Measurements from ENCODE around the gene PRF1. TPM values are rescaled to one million over a fixed set of nuclear protein-coding genes. Genes with fewer than 3 reads are reported as not detected.
"Not testable (repeated sequence)": the region's sequence is repeated elsewhere in the genome, so short reads cannot be mapped to it uniquely, and the experiment has no call there.

The PRF1 gene
- total RNA-seq, 2 experiments from 2014 or later, result 21.8 to 28.6 TPM

DNA sequence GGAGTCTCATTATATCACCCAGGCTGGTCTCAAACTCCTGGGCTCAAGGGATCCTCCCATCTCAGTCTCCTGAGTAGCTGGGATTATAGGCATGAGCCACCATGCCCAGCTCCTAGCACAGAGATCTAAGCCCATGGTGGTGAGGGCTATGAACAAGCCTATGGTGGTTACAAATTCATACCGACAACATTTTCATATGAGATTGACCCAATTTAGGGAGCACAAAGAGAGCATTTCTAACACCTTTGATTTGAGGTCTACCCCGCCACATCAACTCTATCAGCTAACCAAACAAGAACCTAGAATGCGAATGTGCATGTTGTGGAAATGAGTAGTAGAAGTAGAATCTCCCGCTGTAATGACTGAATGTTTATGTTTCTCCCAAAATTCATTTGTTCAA lies 14.2 kb upstream of the PRF1 start:
- H3K4me3 Mint-ChIP-seq, result no peak overlapping the region
- peaks cover 23% of the 10 kb centered on the region for H3K4me1 Mint-ChIP-seq

DNA sequence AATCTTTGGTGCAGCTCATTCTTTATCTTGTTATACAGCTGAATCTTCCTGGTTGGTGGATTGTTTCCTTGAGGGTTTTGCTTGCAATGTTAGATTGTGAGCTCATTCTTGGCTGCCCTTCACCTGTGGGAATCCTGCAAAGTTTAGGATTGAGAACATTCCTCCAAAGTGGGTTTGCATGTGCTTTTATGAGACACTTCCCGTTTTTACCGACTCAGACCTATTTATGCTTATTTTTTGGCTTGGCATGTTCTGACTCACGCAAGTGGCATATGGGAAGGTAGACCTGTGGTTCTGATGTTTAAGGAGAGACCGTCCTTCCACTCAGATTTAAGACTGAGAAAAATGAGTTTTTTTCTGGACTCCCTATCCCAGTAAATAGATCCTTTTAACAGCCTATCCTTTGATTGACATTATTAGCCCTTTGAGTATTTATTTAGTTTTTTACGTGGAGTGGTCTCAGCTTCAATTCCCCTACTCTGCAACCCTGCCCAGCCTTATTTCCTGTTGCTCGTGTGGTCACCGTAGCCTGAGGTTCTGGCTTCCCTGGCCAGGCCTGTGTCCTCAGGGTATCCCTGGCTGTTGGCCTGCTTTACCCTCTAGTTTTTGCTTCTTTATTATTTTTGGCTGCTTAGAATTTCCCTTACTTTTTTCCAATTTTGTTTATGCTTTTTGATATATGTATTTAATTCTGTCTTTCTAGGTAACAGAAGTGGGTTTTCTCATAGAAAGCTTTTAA lies 13.4 kb upstream of the PRF1 start:
- Mint-ChIP-seq H3K4me3 (no peak overlapping the region), H3K9me3 (ENCODE audit: low read depth) (peaks cover 11% of the 10 kb centered on the region), H3K36me3 (ENCODE audit: low read depth) (peaks cover 6% of the 10 kb centered on the region), H3K4me1 (peaks cover 23% of the 10 kb centered on the region), H3K27me3 (peaks cover 10% of the 10 kb centered on the region), H3K27ac (no peak overlapping the region)
- no peak for DNase-seq
- ATAC-seq, result no peak
- intact Hi-C loops (cut with DNase I, micrococcal nuclease), result loop anchor here (5.0 kb wide), 2 partner anchors 39 to 266 kb away; no protein-coding TSS in a partner anchor
- ChIA-PET POLR2A (no interaction called here), CTCF (interaction anchor here (0.7 kb wide), 2 partner anchors 95 to 1081 kb away, joined by 3 to 4 read pairs; no protein-coding TSS in a partner anchor)

More for the DNA sequence above, 14.2 kb upstream of the PRF1 start:
- peak; percentile 34 for ATAC-seq
- ChIA-PET CTCF (interaction anchor here (0.8 kb wide), 1 partner anchor 32 kb away, joined by 3 read pairs; no protein-coding TSS in a partner anchor), POLR2A (no interaction called here)
- Mint-ChIP-seq H3K27ac (peak overlapping the region; percentile 64), H3K36me3 (ENCODE audit: low read depth) (peaks cover 6% of the 10 kb centered on the region), H3K27me3 (peaks cover 10% of the 10 kb centered on the region), H3K9me3 (ENCODE audit: low read depth) (peaks cover 11% of the 10 kb centered on the region)
- intact Hi-C loops (cut with DNase I, micrococcal nuclease), result loop anchor here (5.0 kb wide), 2 partner anchors 39 to 266 kb away; no protein-coding TSS in a partner anchor
- DNase-seq, result no peak

DNA sequence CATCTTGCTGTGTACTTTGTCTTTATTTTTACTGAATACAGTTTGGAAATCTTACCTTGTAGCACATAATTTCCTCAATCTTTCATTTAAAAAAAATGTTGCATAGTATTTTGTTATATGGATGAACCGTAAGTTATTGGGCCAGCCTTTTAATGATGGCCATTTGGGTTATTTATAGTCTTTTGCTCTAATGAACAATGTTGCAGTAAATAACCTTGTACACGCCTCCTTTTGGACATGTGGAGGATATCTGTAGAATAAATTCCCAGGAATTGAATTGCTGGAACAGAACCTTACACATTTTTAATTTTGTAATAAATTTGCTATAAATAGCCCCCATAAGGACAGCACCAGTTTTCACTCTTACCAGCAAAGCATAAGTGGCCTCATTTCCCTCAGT lies 12.7 kb upstream of the PRF1 start:
- intact Hi-C loops (cut with DNase I, micrococcal nuclease), result loop anchor here (5.0 kb wide), 2 partner anchors 38 to 267 kb away; no protein-coding TSS in a partner anchor

GRCh38 chr10:70614364-70614763 lies 11.8 kb upstream of the PRF1 start:
- H3K27me3 Mint-ChIP-seq; H3K36me3 Mint-ChIP-seq (ENCODE audit: low read depth); DNase-seq; H3K4me3 Mint-ChIP-seq; ATAC-seq; POLR2A ChIA-PET; H3K27ac Mint-ChIP-seq; H3K9me3 Mint-ChIP-seq (ENCODE audit: low read depth); intact Hi-C loops (cut with DNase I, micrococcal nuclease); CTCF ChIA-PET: not testable (repeated sequence)
- H3K4me1 Mint-ChIP-seq, result peaks cover 23% of the 10 kb centered on the region

More for the DNA sequence above, 12.7 kb upstream of the PRF1 start:
- DNase-seq (no peak), ATAC-seq (no peak)
- Mint-ChIP-seq H3K27me3 (peaks cover 10% of the 10 kb centered on the region), H3K9me3 (ENCODE audit: low read depth) (peaks cover 6% of the 10 kb centered on the region), H3K27ac (no peak overlapping the region), H3K36me3 (ENCODE audit: low read depth) (peaks cover 3% of the 10 kb centered on the region), H3K4me3 (no peak overlapping the region), H3K4me1 (peaks cover 23% of the 10 kb centered on the region)
- ChIA-PET POLR2A (no interaction called here), CTCF (interaction anchor here (0.7 kb wide), 2 partner anchors 94 to 1082 kb away, joined by 3 to 4 read pairs; no protein-coding TSS in a partner anchor)

- no peak for DNase-seq
- Mint-ChIP-seq H3K4me3 (no peak overlapping the region), H3K4me1 (peaks cover 22% of the 10 kb centered on the region), H3K27me3 (peaks cover 10% of the 10 kb centered on the region), H3K36me3 (ENCODE audit: low read depth) (no peaks in the 10 kb centered on the region), H3K27ac (no peak overlapping the region), H3K9me3 (ENCODE audit: low read depth) (no peaks in the 10 kb centered on the region)
- ChIA-PET CTCF (no interaction called here), POLR2A (no interaction called here)
- intact Hi-C loops (cut with DNase I, micrococcal nuclease), result no loop called here
- ATAC-seq, result peak; percentile 48
Measured at GRCh38 chr10:70613941-70614340, 11.4 kb upstream of the PRF1 start.

DNA sequence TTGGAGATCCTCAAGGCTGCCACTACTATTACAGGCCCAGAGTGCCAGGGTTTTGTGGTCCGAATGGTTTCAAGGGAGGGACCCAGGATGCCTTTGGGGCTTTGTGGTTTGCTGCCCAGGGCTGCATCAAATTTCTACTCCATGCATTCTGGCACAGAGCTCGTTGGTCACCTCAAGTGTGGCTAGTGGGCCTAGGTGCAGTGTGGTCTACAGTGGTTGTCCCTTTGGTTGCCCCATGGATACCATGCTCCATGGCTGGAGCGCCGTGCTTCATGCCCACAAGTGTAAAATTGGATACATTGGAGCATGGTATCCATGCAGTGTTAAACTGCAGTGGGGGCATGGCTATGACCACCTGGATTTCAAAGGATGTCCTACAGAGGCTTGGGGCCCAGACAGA lies 5.4 kb upstream of the PRF1 start:
- POLR2A ChIA-PET, result no interaction called here
- CTCF ChIA-PET, result no interaction called here
- H3K36me3 Mint-ChIP-seq (ENCODE audit: low read depth), result no peaks in the 10 kb centered on the region
- no peaks in the 10 kb centered on the region for H3K27me3 Mint-ChIP-seq
- H3K4me1 Mint-ChIP-seq, result peaks cover 16% of the 10 kb centered on the region
- intact Hi-C loops (cut with DNase I, micrococcal nuclease), result no loop called here
- H3K4me3 Mint-ChIP-seq, result no peak overlapping the region
- no peak for DNase-seq
- ATAC-seq, result no peak
- H3K27ac Mint-ChIP-seq, result no peak overlapping the region
- peaks cover 2% of the 10 kb centered on the region for H3K9me3 Mint-ChIP-seq (ENCODE audit: low read depth)

DNA sequence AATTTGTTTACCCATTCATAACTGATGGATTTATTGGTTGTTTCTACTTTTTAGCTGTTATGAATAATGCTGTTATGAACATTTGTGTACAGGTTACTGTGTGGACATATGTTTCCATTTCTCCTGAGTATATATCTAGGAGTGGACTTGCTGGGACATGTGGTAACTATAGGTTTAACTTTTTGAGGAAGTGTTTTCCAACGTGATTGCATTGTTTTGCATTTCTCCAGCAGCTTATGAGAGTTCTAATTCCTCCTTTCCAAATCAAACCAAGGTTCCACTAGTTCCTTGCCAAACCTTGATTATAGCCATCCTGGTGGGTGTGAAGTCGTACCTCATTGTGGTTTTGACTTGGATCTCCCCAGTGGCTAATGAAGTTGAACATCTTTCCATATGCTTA lies 2.6 kb upstream of the PRF1 start:
- DNase-seq, result no peak
- peaks cover 2% of the 10 kb centered on the region for H3K9me3 Mint-ChIP-seq (ENCODE audit: low read depth)
- no peak overlapping the region for H3K27ac Mint-ChIP-seq
- intact Hi-C loops (cut with DNase I, micrococcal nuclease), result no loop called here
- ChIA-PET CTCF (no interaction called here), POLR2A (no interaction called here)
- H3K27me3 Mint-ChIP-seq, result no peaks in the 10 kb centered on the region
- no peak overlapping the region for H3K4me3 Mint-ChIP-seq
- H3K36me3 Mint-ChIP-seq (ENCODE audit: low read depth), result no peaks in the 10 kb centered on the region
- peaks cover 29% of the 10 kb centered on the region for H3K4me1 Mint-ChIP-seq
- ATAC-seq, result no peak

GRCh38 chr10:70604106-70604505 lies 1.6 kb upstream of the PRF1 start:
- no peak overlapping the region for H3K27ac Mint-ChIP-seq
- no peak for DNase-seq
- ATAC-seq, result no peak

GRCh38 chr10:70603449-70603801 lies 884 bp upstream of the PRF1 start:
- CTCF ChIA-PET, result interaction anchor here (0.6 to 1.3 kb wide), 2 partner anchors 10 to 46 kb away, joined by 3 read pairs; no protein-coding TSS in a partner anchor
- peaks cover 6% of the 10 kb centered on the region for H3K36me3 Mint-ChIP-seq (ENCODE audit: low read depth)
- peak overlapping the region; percentile 82 for H3K4me3 Mint-ChIP-seq
- peaks cover 29% of the 10 kb centered on the region for H3K4me1 Mint-ChIP-seq
- no peaks in the 10 kb centered on the region for H3K27me3 Mint-ChIP-seq
- POLR2A ChIA-PET, result no interaction called here
- no peak for ATAC-seq
- H3K27ac Mint-ChIP-seq, result peak overlapping the region; percentile 84
- peak; percentile 26 for DNase-seq
- peaks cover 2% of the 10 kb centered on the region for H3K9me3 Mint-ChIP-seq (ENCODE audit: low read depth)
- intact Hi-C loops (cut with DNase I, micrococcal nuclease), result no loop called here

More at GRCh38 chr10:70604106-70604505, 1.6 kb upstream of the PRF1 start:
- Mint-ChIP-seq H3K9me3 (ENCODE audit: low read depth) (peaks cover 2% of the 10 kb centered on the region), H3K27me3 (no peaks in the 10 kb centered on the region), H3K4me3 (no peak overlapping the region), H3K36me3 (ENCODE audit: low read depth) (peaks cover 1% of the 10 kb centered on the region), H3K4me1 (peaks cover 29% of the 10 kb centered on the region)
- POLR2A ChIA-PET, result no interaction called here
- intact Hi-C loops (cut with DNase I, micrococcal nuclease), result no loop called here
- CTCF ChIA-PET, result interaction anchor here (0.7 kb wide), 2 partner anchors 143 to 284 kb away, joined by 3 read pairs; partner anchors contain the start of gene PCBD1

DNA sequence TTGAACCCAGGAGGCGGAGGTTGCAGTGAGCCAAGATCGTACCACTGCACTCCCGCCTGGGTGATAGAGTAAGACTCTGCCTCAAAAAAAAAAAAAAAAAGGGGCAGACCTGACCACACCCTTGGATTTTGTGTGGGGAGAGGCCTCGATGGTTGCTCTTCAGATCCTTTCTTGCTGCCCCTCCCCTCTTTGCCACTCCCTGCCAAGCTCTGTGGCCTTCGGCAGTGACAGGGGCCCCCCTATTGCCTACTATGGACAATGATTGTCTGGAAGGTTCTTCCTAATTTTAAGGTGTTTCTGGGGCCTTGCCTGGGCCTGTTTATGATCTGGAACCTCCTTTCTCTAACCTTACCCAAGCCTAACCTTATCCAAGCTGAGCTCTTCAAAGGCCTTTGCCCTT lies 795 bp downstream of the PRF1 start:
- peak overlapping the region; percentile 84 for H3K27ac Mint-ChIP-seq
- CTCF ChIA-PET, result interaction anchor here (0.7 to 1.0 kb wide), 4 partner anchors 10 to 20 kb away, joined by 3 to 4 read pairs (median 4); no protein-coding TSS in a partner anchor
- no peaks in the 10 kb centered on the region for H3K27me3 Mint-ChIP-seq
- ATAC-seq (no peak), DNase-seq (no peak)
- H3K4me1 Mint-ChIP-seq, result peaks cover 22% of the 10 kb centered on the region
- peaks cover 11% of the 10 kb centered on the region for H3K36me3 Mint-ChIP-seq (ENCODE audit: low read depth)
- no peaks in the 10 kb centered on the region for H3K9me3 Mint-ChIP-seq (ENCODE audit: low read depth)
- peak overlapping the region; percentile 82 for H3K4me3 Mint-ChIP-seq
- POLR2A ChIA-PET, result no interaction called here
- intact Hi-C loops (cut with DNase I, micrococcal nuclease), result no loop called here

GRCh38 chr10:70600512-70601395 lies 1.8 kb downstream of the PRF1 start:
- no peak for ATAC-seq
- no peak overlapping the region for H3K27ac Mint-ChIP-seq
- POLR2A ChIA-PET, result no interaction called here
- H3K27me3 Mint-ChIP-seq, result no peaks in the 10 kb centered on the region
- intact Hi-C loops (cut with DNase I, micrococcal nuclease), result no loop called here
- H3K9me3 Mint-ChIP-seq (ENCODE audit: low read depth), result no peaks in the 10 kb centered on the region
- H3K4me3 Mint-ChIP-seq, result peak overlapping the region; percentile 51
- CTCF ChIA-PET, result interaction anchor here (0.8 to 1.3 kb wide), 2 partner anchors 18 to 52 kb away, joined by 4 read pairs; no protein-coding TSS in a partner anchor
- DNase-seq, result no peak
- peaks cover 22% of the 10 kb centered on the region for H3K4me1 Mint-ChIP-seq
- peaks cover 12% of the 10 kb centered on the region for H3K36me3 Mint-ChIP-seq (ENCODE audit: low read depth)
